ENCODE results near the gene LCN9. TPM values are rescaled to one million over a fixed set of nuclear protein-coding genes. Genes with fewer than 3 reads are reported as not detected.

Gene LCN9
- total and polyA plus RNA-seq, 8 donors, result not detected

- 85 to 89% (median 87%) methylated on average over 13 of the region's 13 CpGs for WGBS, 5 donors
Measured at GRCh38 chr9:135659252-135659651, 3.9 kb upstream of the LCN9 start.

GRCh38 chr9:135660407-135660806, 2.7 kb upstream of the LCN9 start:
- 89 to 93% (median 91%) methylated on average over 22 of the region's 22 CpGs for WGBS, 5 donors
- no peak for DNase-seq
- Histone ChIP-seq H3K4me1 (no peaks in the 10 kb centered on the region), H3K27me3 (peaks cover 0 to 46% (median 0%) of the 10 kb centered on the region in 3 donors), H3K27ac (no peak overlapping the region), H3K36me3 (no peaks in the 10 kb centered on the region), H3K9me3 (no peaks in the 10 kb centered on the region), H3K4me3 (no peak overlapping the region)
- TF ChIP-seq POLR2A (IDR thresholded peaks at IDR 0.05) (no peak), EP300 (IDR thresholded peaks at IDR 0.05) (no peak), POLR2AphosphoS5 (IDR thresholded peaks at IDR 0.05) (no peak), CTCF (IDR thresholded peaks at IDR 0.05) (no peak)
- intact Hi-C loops (cut with DNase I; ENCODE audit: low total_unique reads), result no loop called here

More at GRCh38 chr9:135659252-135659651, 3.9 kb upstream of the LCN9 start:
- Histone ChIP-seq H3K4me1 (no peaks in the 10 kb centered on the region), H3K9me3 (no peaks in the 10 kb centered on the region), H3K36me3 (no peaks in the 10 kb centered on the region), H3K4me3 (no peak overlapping the region), H3K27me3 (peaks cover 0 to 39% (median 0%) of the 10 kb centered on the region in 3 donors), H3K27ac (no peak overlapping the region)
- DNase-seq, result no peak
- intact Hi-C loops (cut with DNase I; ENCODE audit: low total_unique reads), result no loop called here
- TF ChIP-seq POLR2A (IDR thresholded peaks at IDR 0.05) (no peak), POLR2AphosphoS5 (IDR thresholded peaks at IDR 0.05) (no peak), CTCF (IDR thresholded peaks at IDR 0.05) (no peak), EP300 (IDR thresholded peaks at IDR 0.05) (no peak)

- no peaks in the 10 kb centered on the region for H3K9me3 ChIP-seq
- no peak overlapping the region for H3K27ac ChIP-seq
- intact Hi-C loops (cut with DNase I; ENCODE audit: low total_unique reads), result no loop called here
- TF ChIP-seq POLR2AphosphoS5 (IDR thresholded peaks at IDR 0.05), result no peak
- TF ChIP-seq EP300 (IDR thresholded peaks at IDR 0.05), result no peak
- no peak for TF ChIP-seq CTCF (IDR thresholded peaks at IDR 0.05)
- no peak for TF ChIP-seq POLR2A (IDR thresholded peaks at IDR 0.05)
- no peaks in the 10 kb centered on the region for H3K36me3 ChIP-seq
- peaks cover 0 to 51% (median 0%) of the 10 kb centered on the region in 3 donors for H3K27me3 ChIP-seq
- DNase-seq, result no peak
- 38 to 57% (median 41%) methylated on average over 19 of the region's 19 CpGs for WGBS, 5 donors
- H3K4me1 ChIP-seq, result no peaks in the 10 kb centered on the region
- H3K4me3 ChIP-seq, result no peak overlapping the region
Measured at GRCh38 chr9:135661816-135662560, 1.1 kb upstream of the LCN9 start.

GRCh38 chr9:135663451-135663770, 302 bp downstream of the LCN9 start:
- DNase-seq, result no peak
- no peak overlapping the region for H3K27ac ChIP-seq
- H3K36me3 ChIP-seq, result no peaks in the 10 kb centered on the region
- intact Hi-C loops (cut with DNase I; ENCODE audit: low total_unique reads), result no loop called here
- TF ChIP-seq CTCF (IDR thresholded peaks at IDR 0.05) (no peak), EP300 (IDR thresholded peaks at IDR 0.05) (no peak), POLR2AphosphoS5 (IDR thresholded peaks at IDR 0.05) (no peak), POLR2A (IDR thresholded peaks at IDR 0.05) (no peak)
- no peaks in the 10 kb centered on the region for H3K4me1 ChIP-seq
- no peak overlapping the region for H3K4me3 ChIP-seq
- peaks cover 0 to 1% (median 0%) of the 10 kb centered on the region in 4 donors for H3K9me3 ChIP-seq
- 45 to 56% (median 50%) methylated on average over 3 of the region's 3 CpGs for WGBS, 5 donors
- H3K27me3 ChIP-seq, result peaks cover 0 to 58% (median 0%) of the 10 kb centered on the region in 3 donors

All from stomach (tissue), 9 donors.